GM19043 (cell line): ENCODE results near the gene HES3.
A peak's percentile ranks its signal among the peaks of the same experiment; 100 is the strongest.

ENCODE experiments used
- ATAC-seq: cut with Tn5 transposase; IDR thresholded peaks from one replicate; pipeline ENCODE4 v1.9.1; 2021; ENCODE audit warnings: low read depth; ENCODE audit not compliant: unreplicated experiment

HES3 gene

GRCh38 chr1:6243993-6244392, at the start of gene HES3:
TSS of gene HES3 (plus strand) at chr1:6244179. CDS start at chr1:6244366, 187 bp downstream.
- ATAC-seq = no peak

GRCh38 chr1:6197746-6198427, 46.1 kb upstream of the HES3 start:
- ATAC-seq = no peak

- no peak for ATAC-seq
Observed at GRCh38 chr1:6198646-6199297, 45.2 kb upstream of the HES3 start.

GRCh38 chr1:6199298-6200187, 44.4 kb upstream of the HES3 start, which contains the start of gene RPL22:
TSS of gene RPL22 (minus strand) at chr1:6199595. CDS start at chr1:6199573, 22 bp downstream.
- peak; percentile 92 for ATAC-seq

GRCh38 chr1:6200188-6200809, 43.7 kb upstream of the HES3 start:
- ATAC-seq = no peak

GRCh38 chr1:6202256-6202655, 41.7 kb upstream of the HES3 start:
- ATAC-seq = no peak

GRCh38 chr1:6205849-6206519, 38.0 kb upstream of the HES3 start, which contains the start of gene RNF207:
TSS of gene RNF207 (plus strand) at chr1:6206119. CDS start at chr1:6206536, 417 bp downstream.
- ATAC-seq = peak; percentile 41

GRCh38 chr1:6206520-6206855, 37.5 kb upstream of the HES3 start:
- ATAC-seq = no peak

GRCh38 chr1:6207075-6207885, 36.7 kb upstream of the HES3 start:
- ATAC-seq = no peak

GRCh38 chr1:6207921-6208320, 36.1 kb upstream of the HES3 start:
- ATAC-seq = no peak

GRCh38 chr1:6208723-6209660, 35.0 kb upstream of the HES3 start:
- ATAC-seq = no peak

- ATAC-seq = no peak
Observed at GRCh38 chr1:6209661-6210580, 34.1 kb upstream of the HES3 start.

GRCh38 chr1:6210591-6211355, 33.2 kb upstream of the HES3 start:
- ATAC-seq = no peak

GRCh38 chr1:6211731-6212130, 32.2 kb upstream of the HES3 start:
- ATAC-seq = no peak

GRCh38 chr1:6212193-6212959, 31.6 kb upstream of the HES3 start:
- ATAC-seq = no peak
